Upper lobe of left lung (tissue), 6 donors: ENCODE measurements around the gene VPS37B. TPM values are rescaled to one million over a fixed set of nuclear protein-coding genes. Genes with fewer than 3 reads are reported as not detected.

Experiments used
- ATAC-seq, 2 donors: fragments of 200-7000 bp; cut with Tn5 transposase; one replicate each; pipeline ENCODE4 v1.9.1; 2022; ENCODE audit warnings: mild to moderate bottlenecking in 2 of 2, moderate library complexity in 2 of 2; ENCODE audit not compliant: low FRiP score in 2 of 2
- DNase-seq, 2 donors: peaks; one replicate each; pipeline ENCODE4 v3.0.0-alpha.2; 2019 to 2020
- H3K27ac ChIP-seq, 4 donors: fragments of 200-600 bp; sonication (generic); one replicate each; pipeline ENCODE4 v1.5.1; 2016 to 2019
- H3K27me3 ChIP-seq, 4 donors: fragments of 200-600 bp; sonication (generic); one replicate each; pipeline ENCODE4 v1.5.1; 2017 to 2019
- H3K36me3 ChIP-seq, 4 donors: fragments of 200-600 bp; sonication (generic); one replicate each; pipeline ENCODE4 v1.5.1; 2016 to 2019
- H3K4me1 ChIP-seq, 4 donors: fragments of 200-600 bp; sonication (generic); one replicate each; pipeline ENCODE4 v1.5.1; 2018 to 2019
- H3K4me3 ChIP-seq, 4 donors: fragments of 200-600 bp; sonication (generic); one replicate each; pipeline ENCODE4 v1.5.1; 2017 to 2019; ENCODE audit warnings: mild to moderate bottlenecking in 2 of 4, moderate library complexity in 1 of 4
- H3K9me3 ChIP-seq, 4 donors: fragments of 200-600 bp; sonication (generic); one replicate each; pipeline ENCODE4 v1.5.1; 2018 to 2019
- CTCF ChIP-seq, 6 experiments: fragments of 450-650 bp in 4 of 6; fragments of 200-600 bp in 2 of 6; sonication (generic) in 2 of 6; IDR thresholded peaks; one replicate each; pipeline ENCODE4 v1.5.1; 2016 to 2019; ENCODE audit warnings: antibody characterized with exemption in 6 of 6
- EP300 ChIP-seq, 4 donors: sonication (generic); formaldehyde crosslinking; IDR thresholded peaks; one replicate each; pipeline ENCODE4 v1.5.1; 2017; ENCODE audit warnings: antibody characterized with exemption in 4 of 4, control low read depth in 2 of 4
- POLR2A ChIP-seq, 4 donors: fragments of 450-650 bp; IDR thresholded peaks; one replicate each; pipeline ENCODE4 v1.5.1; 2016 to 2017; ENCODE audit warnings: antibody characterized with exemption in 4 of 4, mild to moderate bottlenecking in 2 of 4
- POLR2AphosphoS5 ChIP-seq, 2 donors: sonication (generic); formaldehyde crosslinking; IDR thresholded peaks; one replicate each; pipeline ENCODE4 v1.5.1; 2017; ENCODE audit warnings: antibody characterized with exemption in 2 of 2
- WGBS, 2 donors: methylation state at CpG; one replicate each; pipeline ENCODE4 v1.1.5; 2017 to 2018; 5-methylcytosine and 5-hydroxymethylcytosine counted together
- total RNA-seq, 6 donors: library from RNA; depleted of rRNA in 4 of 6; stranded (reverse); fragments of >200 nt in 4 of 6; gene quantifications; one replicate each; pipeline versions ENCODE4 v1.1.0 to v1.2.1, GENCODE V29; 2016 to 2021
- donor health status: DM: no; HTN: no; CAD: no; lungs with moderate emphysema.
- donor health status: DM: no; HTN: yes; CAD: no; lungs with severe emphysema.

Gene VPS37B
- total RNA-seq, 6 donors from 2014 or later = 41.2 to 93.2 (median 64.0) TPM

- peak in 1 of 2 donors; percentile 37 for DNase-seq
- TF ChIP-seq EP300 (IDR thresholded peaks at IDR 0.05) = no peak
- no peak for TF ChIP-seq POLR2A (IDR thresholded peaks at IDR 0.05)
- TF ChIP-seq CTCF (IDR thresholded peaks at IDR 0.05) = no peak
- no peak for TF ChIP-seq POLR2AphosphoS5 (IDR thresholded peaks at IDR 0.05)
Measured at GRCh38 chr12:122847921-122848421, 48.0 kb downstream of the VPS37B start.

GRCh38 chr12:122847516-122847836 lies 48.4 kb downstream of the VPS37B start:
- TF ChIP-seq POLR2AphosphoS5 (IDR thresholded peaks at IDR 0.05) (no peak), POLR2A (IDR thresholded peaks at IDR 0.05) (no peak), EP300 (IDR thresholded peaks at IDR 0.05) (no peak), CTCF (IDR thresholded peaks at IDR 0.05) (no peak)
- Histone ChIP-seq H3K36me3 (peaks cover 0 to 19% (median 6%) of the 10 kb centered on the region in 4 donors), H3K4me3 (no peak overlapping the region), H3K27ac (no peak overlapping the region), H3K9me3 (no peaks in the 10 kb centered on the region), H3K27me3 (no peaks in the 10 kb centered on the region), H3K4me1 (peaks cover 21 to 29% (median 25%) of the 10 kb centered on the region in 4 donors)
- ATAC-seq (no peak), DNase-seq (peak in 1 of 2 donors; percentile 44)
- 97% methylated on average over 4 of the region's 5 CpGs; no CpG with 5 or more reads in 1 of the 2 donors for WGBS, 2 donors

More at GRCh38 chr12:122847921-122848421, 48.0 kb downstream of the VPS37B start:
- Histone ChIP-seq H3K27ac (no peak overlapping the region), H3K4me1 (peaks cover 21 to 29% (median 25%) of the 10 kb centered on the region in 4 donors), H3K4me3 (no peak overlapping the region), H3K36me3 (peaks cover 0 to 19% (median 6%) of the 10 kb centered on the region in 4 donors), H3K27me3 (no peaks in the 10 kb centered on the region), H3K9me3 (no peaks in the 10 kb centered on the region)
- 93 to 95% methylated on average over 4 to 14 of the region's 16 CpGs for WGBS, 2 donors
- ATAC-seq = no peak

GRCh38 chr12:122846622-122847515 lies 49.1 kb downstream of the VPS37B start:
- 87 to 88% methylated on average over 8 to 27 of the region's 27 CpGs for WGBS, 2 donors
- peaks cover 0 to 19% (median 6%) of the 10 kb centered on the region in 4 donors for H3K36me3 ChIP-seq
- DNase-seq (no peak), ATAC-seq (peak in 1 of 2 donors; percentile 3)
- no peaks in the 10 kb centered on the region for H3K27me3 ChIP-seq
- H3K4me1 ChIP-seq = peaks cover 18 to 29% (median 22%) of the 10 kb centered on the region in 4 donors
- H3K27ac ChIP-seq = peak overlapping the region in 1 of 4 donors; percentile 17
- no peak for TF ChIP-seq EP300 (IDR thresholded peaks at IDR 0.05)
- no peak for TF ChIP-seq POLR2AphosphoS5 (IDR thresholded peaks at IDR 0.05)
- TF ChIP-seq CTCF (IDR thresholded peaks at IDR 0.05) = no peak
- TF ChIP-seq POLR2A (IDR thresholded peaks at IDR 0.05) = no peak
- H3K9me3 ChIP-seq = no peaks in the 10 kb centered on the region
- no peak overlapping the region for H3K4me3 ChIP-seq

GRCh38 chr12:122845865-122846621 lies 49.9 kb downstream of the VPS37B start:
- no peaks in the 10 kb centered on the region for H3K9me3 ChIP-seq
- no peaks in the 10 kb centered on the region for H3K27me3 ChIP-seq
- no peak for DNase-seq
- H3K4me3 ChIP-seq = no peak overlapping the region
- no peak for TF ChIP-seq EP300 (IDR thresholded peaks at IDR 0.05)
- no peak for TF ChIP-seq POLR2AphosphoS5 (IDR thresholded peaks at IDR 0.05)
- no peak for TF ChIP-seq POLR2A (IDR thresholded peaks at IDR 0.05)
- no peak for TF ChIP-seq CTCF (IDR thresholded peaks at IDR 0.05)
- H3K4me1 ChIP-seq = peaks cover 13 to 32% (median 19%) of the 10 kb centered on the region in 4 donors
- no peak for ATAC-seq
- peaks cover 0 to 19% (median 6%) of the 10 kb centered on the region in 4 donors for H3K36me3 ChIP-seq
- H3K27ac ChIP-seq = no peak overlapping the region
- WGBS, 2 donors = 89 to 97% methylated on average over 9 to 13 of the region's 14 CpGs
